ENCODE measurements around the gene DIP2A.
"Not testable (repeated sequence)": the region's sequence is repeated elsewhere in the genome, so short reads cannot be mapped to it uniquely, and the experiment has no call there.

Gene DIP2A

GRCh38 chr21:46433116-46433515 is 25.6 kb upstream of the DIP2A start:
- H3K27ac ChIP-seq (ENCODE audit: insufficient read depth, low read length, poor library complexity, severe bottlenecking); DNase-seq; H3K9me3 ChIP-seq (ENCODE audit: control insufficient read depth, low read length); H3K27me3 ChIP-seq (replicated peaks; ENCODE audit: control insufficient read depth, insufficient read depth, low read length, poor library complexity, severe bottlenecking); H3K4me1 ChIP-seq (ENCODE audit: control insufficient read depth, insufficient read depth, low read length, poor library complexity, severe bottlenecking); H3K4me3 ChIP-seq (ENCODE audit: insufficient read depth, low read depth, low read length, poor library complexity, severe bottlenecking): not testable (repeated sequence)
- peaks cover 42% of the 10 kb centered on the region for H3K36me3 ChIP-seq (ENCODE audit: control insufficient read depth, insufficient read depth, low read length)

DNA sequence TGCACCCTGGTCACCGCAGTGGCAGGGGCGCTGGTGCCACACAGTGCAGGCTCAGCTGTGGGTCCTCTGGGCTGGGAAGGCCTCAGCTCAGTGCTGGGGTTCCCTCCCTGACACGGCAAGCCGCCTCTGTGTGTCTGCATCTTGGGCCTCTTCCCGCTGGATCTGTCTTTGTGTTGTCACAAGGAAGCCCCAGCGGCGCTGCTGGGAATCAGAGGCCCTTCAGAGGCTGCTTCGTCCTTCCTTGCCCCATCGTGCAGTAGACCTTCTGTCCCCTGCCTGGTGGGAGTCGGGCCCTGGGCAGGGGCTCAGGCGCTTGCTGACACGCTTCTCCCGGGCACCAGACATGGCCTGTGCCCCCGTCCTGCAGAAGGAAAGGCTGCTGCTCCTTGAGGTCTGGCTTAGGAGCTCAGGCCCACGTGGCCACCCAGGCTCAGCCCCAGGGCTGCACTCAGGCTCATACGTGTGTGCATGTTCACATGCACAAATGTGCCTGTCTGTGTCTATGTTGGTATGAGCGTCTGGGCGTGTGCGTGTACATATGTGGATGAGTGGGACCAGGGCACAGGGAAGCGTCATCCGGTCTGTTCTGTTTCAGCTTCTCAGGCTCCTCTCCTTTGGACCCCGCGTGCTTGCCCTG is 24.3 kb upstream of the DIP2A start:
- no peak overlapping the region for H3K27ac ChIP-seq (ENCODE audit: insufficient read depth, low read length, poor library complexity, severe bottlenecking)
- H3K27me3 ChIP-seq (replicated peaks; ENCODE audit: control insufficient read depth, insufficient read depth, low read length, poor library complexity, severe bottlenecking), result no peaks in the 10 kb centered on the region
- H3K4me3 ChIP-seq (ENCODE audit: insufficient read depth, low read depth, low read length, poor library complexity, severe bottlenecking), result no peak overlapping the region
- peaks cover 45% of the 10 kb centered on the region for H3K36me3 ChIP-seq (ENCODE audit: control insufficient read depth, insufficient read depth, low read length)
- H3K4me1 ChIP-seq (ENCODE audit: control insufficient read depth, insufficient read depth, low read length, poor library complexity, severe bottlenecking), result no peaks in the 10 kb centered on the region
- DNase-seq, result no peak
- no peaks in the 10 kb centered on the region for H3K9me3 ChIP-seq (ENCODE audit: control insufficient read depth, low read length)

DNA sequence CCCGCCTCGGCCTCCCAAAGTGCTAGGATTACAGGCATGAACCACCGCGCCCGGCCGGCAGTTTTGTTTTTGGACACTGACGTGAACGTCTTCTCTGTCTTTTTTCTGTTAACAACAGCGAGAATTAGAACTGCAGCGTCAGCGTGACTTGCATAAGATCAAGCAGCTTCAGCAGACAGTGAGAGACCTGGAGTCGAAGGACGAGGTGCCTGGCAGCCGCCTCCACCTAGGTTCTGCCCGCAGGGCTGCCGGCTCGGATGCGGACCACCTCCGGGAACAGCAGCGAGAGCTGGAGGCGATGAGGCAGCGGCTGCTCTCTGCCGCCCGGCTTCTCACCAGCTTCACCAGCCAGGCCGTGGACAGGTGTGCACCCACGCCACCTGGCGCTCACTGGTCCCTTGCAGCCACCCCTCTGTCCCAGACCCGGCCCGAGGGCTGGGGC is 22.9 kb upstream of the DIP2A start:
- Histone ChIP-seq H3K27ac (ENCODE audit: insufficient read depth, low read length, poor library complexity, severe bottlenecking) (no peak overlapping the region), H3K36me3 (ENCODE audit: control insufficient read depth, insufficient read depth, low read length) (peaks cover 46% of the 10 kb centered on the region), H3K4me3 (ENCODE audit: insufficient read depth, low read depth, low read length, poor library complexity, severe bottlenecking) (no peak overlapping the region), H3K27me3 (replicated peaks; ENCODE audit: control insufficient read depth, insufficient read depth, low read length, poor library complexity, severe bottlenecking) (no peaks in the 10 kb centered on the region), H3K4me1 (ENCODE audit: control insufficient read depth, insufficient read depth, low read length, poor library complexity, severe bottlenecking) (no peaks in the 10 kb centered on the region), H3K9me3 (ENCODE audit: control insufficient read depth, low read length) (no peaks in the 10 kb centered on the region)
- no peak for DNase-seq

DNA sequence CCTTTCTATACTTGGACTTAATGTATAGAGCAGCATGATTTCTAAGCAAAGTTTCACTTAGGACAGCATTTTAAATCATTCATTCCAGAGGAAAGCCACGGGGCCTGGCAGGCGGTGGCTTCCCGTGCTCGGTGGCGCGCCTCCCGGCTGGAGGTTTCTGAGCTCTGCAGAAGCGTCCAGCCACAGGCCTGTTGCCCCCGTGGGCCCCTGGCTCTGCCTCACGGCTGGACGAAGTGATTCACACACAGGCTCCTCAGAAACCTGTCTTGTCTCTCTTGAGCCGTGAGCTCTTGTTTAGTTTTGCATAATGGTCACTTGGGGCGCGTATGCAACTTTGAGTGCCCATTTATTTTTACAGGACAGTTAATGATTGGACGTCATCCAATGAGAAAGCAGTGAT is 22.1 kb upstream of the DIP2A start:
- no peaks in the 10 kb centered on the region for H3K4me1 ChIP-seq (ENCODE audit: control insufficient read depth, insufficient read depth, low read length, poor library complexity, severe bottlenecking)
- no peak for DNase-seq
- H3K4me3 ChIP-seq (ENCODE audit: insufficient read depth, low read depth, low read length, poor library complexity, severe bottlenecking), result no peak overlapping the region
- H3K27me3 ChIP-seq (replicated peaks; ENCODE audit: control insufficient read depth, insufficient read depth, low read length, poor library complexity, severe bottlenecking), result no peaks in the 10 kb centered on the region
- H3K36me3 ChIP-seq (ENCODE audit: control insufficient read depth, insufficient read depth, low read length), result peaks cover 50% of the 10 kb centered on the region
- no peaks in the 10 kb centered on the region for H3K9me3 ChIP-seq (ENCODE audit: control insufficient read depth, low read length)
- no peak overlapping the region for H3K27ac ChIP-seq (ENCODE audit: insufficient read depth, low read length, poor library complexity, severe bottlenecking)

GRCh38 chr21:46437096-46437498 is 21.6 kb upstream of the DIP2A start:
- Histone ChIP-seq H3K4me1 (ENCODE audit: control insufficient read depth, insufficient read depth, low read length, poor library complexity, severe bottlenecking) (no peaks in the 10 kb centered on the region), H3K4me3 (ENCODE audit: insufficient read depth, low read depth, low read length, poor library complexity, severe bottlenecking) (no peak overlapping the region), H3K9me3 (ENCODE audit: control insufficient read depth, low read length) (no peaks in the 10 kb centered on the region), H3K36me3 (ENCODE audit: control insufficient read depth, insufficient read depth, low read length) (peaks cover 45% of the 10 kb centered on the region), H3K27me3 (replicated peaks; ENCODE audit: control insufficient read depth, insufficient read depth, low read length, poor library complexity, severe bottlenecking) (no peaks in the 10 kb centered on the region), H3K27ac (ENCODE audit: insufficient read depth, low read length, poor library complexity, severe bottlenecking) (no peak overlapping the region)
- DNase-seq, result no peak

DNA sequence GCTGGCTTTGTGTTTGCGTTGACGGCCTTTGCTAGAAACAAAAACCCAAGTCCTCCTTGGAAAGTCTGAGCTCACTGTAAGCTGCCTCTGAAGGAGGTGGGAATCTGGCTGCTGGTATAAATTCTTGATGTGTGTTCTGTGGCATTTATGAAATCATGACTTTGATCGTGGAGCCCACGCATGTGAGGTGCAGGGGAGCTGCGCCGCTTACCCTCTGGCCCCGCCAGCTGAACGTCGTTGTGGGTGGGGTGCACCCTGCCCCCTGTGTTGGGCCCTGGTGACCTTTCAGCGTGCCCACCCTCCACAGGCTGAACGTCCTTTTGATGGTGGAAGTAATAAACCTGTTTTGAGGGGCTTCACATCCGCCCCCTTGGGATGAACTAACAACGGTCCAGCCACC is 21.2 kb upstream of the DIP2A start:
- Histone ChIP-seq H3K27ac (ENCODE audit: insufficient read depth, low read length, poor library complexity, severe bottlenecking) (no peak overlapping the region), H3K4me1 (ENCODE audit: control insufficient read depth, insufficient read depth, low read length, poor library complexity, severe bottlenecking) (no peaks in the 10 kb centered on the region), H3K27me3 (replicated peaks; ENCODE audit: control insufficient read depth, insufficient read depth, low read length, poor library complexity, severe bottlenecking) (no peaks in the 10 kb centered on the region), H3K36me3 (ENCODE audit: control insufficient read depth, insufficient read depth, low read length) (peaks cover 42% of the 10 kb centered on the region), H3K9me3 (ENCODE audit: control insufficient read depth, low read length) (no peaks in the 10 kb centered on the region), H3K4me3 (ENCODE audit: insufficient read depth, low read depth, low read length, poor library complexity, severe bottlenecking) (no peak overlapping the region)
- no peak for DNase-seq

DNA sequence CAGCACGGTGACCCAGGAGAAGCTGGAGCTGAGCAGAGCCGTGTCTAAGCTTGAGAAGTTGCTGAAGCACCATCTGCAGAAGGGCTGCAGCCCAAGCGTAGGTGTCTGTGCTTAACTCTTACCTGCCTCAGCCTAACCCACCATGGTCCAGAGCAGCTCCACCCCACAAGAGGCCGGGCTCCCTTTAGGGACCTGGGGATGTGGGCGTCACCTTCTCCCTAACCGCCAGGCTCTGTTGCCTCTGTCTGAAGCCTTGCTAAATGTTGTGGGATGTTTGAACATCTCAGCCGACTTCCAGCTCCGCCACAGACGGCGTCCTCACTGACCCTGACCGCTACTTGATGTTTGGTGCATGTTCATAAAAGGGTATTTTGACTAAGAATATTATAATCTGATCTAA is 20.4 kb upstream of the DIP2A start:
- Histone ChIP-seq H3K27ac (ENCODE audit: insufficient read depth, low read length, poor library complexity, severe bottlenecking) (no peak overlapping the region), H3K4me3 (ENCODE audit: insufficient read depth, low read depth, low read length, poor library complexity, severe bottlenecking) (no peak overlapping the region), H3K36me3 (ENCODE audit: control insufficient read depth, insufficient read depth, low read length) (peaks cover 42% of the 10 kb centered on the region), H3K4me1 (ENCODE audit: control insufficient read depth, insufficient read depth, low read length, poor library complexity, severe bottlenecking) (no peaks in the 10 kb centered on the region), H3K27me3 (replicated peaks; ENCODE audit: control insufficient read depth, insufficient read depth, low read length, poor library complexity, severe bottlenecking) (no peaks in the 10 kb centered on the region), H3K9me3 (ENCODE audit: control insufficient read depth, low read length) (no peaks in the 10 kb centered on the region)
- no peak for DNase-seq

- DNase-seq, result no peak
- Histone ChIP-seq H3K4me3 (ENCODE audit: insufficient read depth, low read depth, low read length, poor library complexity, severe bottlenecking) (no peak overlapping the region), H3K27ac (ENCODE audit: insufficient read depth, low read length, poor library complexity, severe bottlenecking) (no peak overlapping the region), H3K27me3 (replicated peaks; ENCODE audit: control insufficient read depth, insufficient read depth, low read length, poor library complexity, severe bottlenecking) (no peaks in the 10 kb centered on the region), H3K36me3 (ENCODE audit: control insufficient read depth, insufficient read depth, low read length) (peaks cover 42% of the 10 kb centered on the region), H3K9me3 (ENCODE audit: control insufficient read depth, low read length) (no peaks in the 10 kb centered on the region), H3K4me1 (ENCODE audit: control insufficient read depth, insufficient read depth, low read length, poor library complexity, severe bottlenecking) (no peaks in the 10 kb centered on the region)
Observed at GRCh38 chr21:46439906-46440305, 18.8 kb upstream of the DIP2A start.

- Histone ChIP-seq H3K9me3 (ENCODE audit: control insufficient read depth, low read length) (no peaks in the 10 kb centered on the region), H3K27ac (ENCODE audit: insufficient read depth, low read length, poor library complexity, severe bottlenecking) (no peak overlapping the region), H3K27me3 (replicated peaks; ENCODE audit: control insufficient read depth, insufficient read depth, low read length, poor library complexity, severe bottlenecking) (no peaks in the 10 kb centered on the region), H3K4me3 (ENCODE audit: insufficient read depth, low read depth, low read length, poor library complexity, severe bottlenecking) (no peak overlapping the region), H3K36me3 (ENCODE audit: control insufficient read depth, insufficient read depth, low read length) (peaks cover 41% of the 10 kb centered on the region), H3K4me1 (ENCODE audit: control insufficient read depth, insufficient read depth, low read length, poor library complexity, severe bottlenecking) (no peaks in the 10 kb centered on the region)
- no peak for DNase-seq
Observed at GRCh38 chr21:46441331-46441730, 17.4 kb upstream of the DIP2A start.

- no peak overlapping the region for H3K4me3 ChIP-seq (ENCODE audit: insufficient read depth, low read depth, low read length, poor library complexity, severe bottlenecking)
- H3K36me3 ChIP-seq (ENCODE audit: control insufficient read depth, insufficient read depth, low read length), result peaks cover 34% of the 10 kb centered on the region
- no peak overlapping the region for H3K27ac ChIP-seq (ENCODE audit: insufficient read depth, low read length, poor library complexity, severe bottlenecking)
- H3K9me3 ChIP-seq (ENCODE audit: control insufficient read depth, low read length), result no peaks in the 10 kb centered on the region
- H3K4me1 ChIP-seq (ENCODE audit: control insufficient read depth, insufficient read depth, low read length, poor library complexity, severe bottlenecking), result no peaks in the 10 kb centered on the region
- no peaks in the 10 kb centered on the region for H3K27me3 ChIP-seq (replicated peaks; ENCODE audit: control insufficient read depth, insufficient read depth, low read length, poor library complexity, severe bottlenecking)
- DNase-seq, result no peak
Observed at GRCh38 chr21:46441961-46442498, 16.7 kb upstream of the DIP2A start.

Measured in effector memory CD4-positive, alpha-beta T cell (primary cell).